GM18498 (cell line): ENCODE results near the gene TSPAN18.

Source experiments
- ATAC-seq: cut with Tn5 transposase; IDR thresholded peaks from one replicate; pipeline ENCODE4 v1.9.1; 2021; ENCODE audit warnings: mild to moderate bottlenecking, moderate library complexity; ENCODE audit not compliant: unreplicated experiment

Gene TSPAN18

DNA sequence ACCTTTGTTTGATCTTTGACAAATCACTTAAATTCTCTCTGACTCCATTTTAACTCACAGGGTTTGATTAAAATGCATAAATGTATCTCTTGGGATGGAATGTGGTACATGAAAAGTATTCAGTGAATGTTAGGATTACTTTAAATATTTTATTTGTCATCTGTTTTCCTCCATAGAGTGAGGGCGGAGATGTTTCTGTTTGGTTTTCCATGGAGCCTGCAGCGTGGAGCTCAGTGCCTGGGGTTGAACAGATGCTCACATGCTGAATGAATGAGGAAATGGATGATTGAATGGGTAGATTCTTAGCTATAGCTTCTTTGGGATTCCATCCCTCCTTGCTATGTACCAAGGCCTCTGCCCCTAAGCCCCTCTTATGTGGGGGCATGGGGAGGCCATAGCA is 10.0 kb downstream of the TSPAN18 start:
- no peak for ATAC-seq

DNA sequence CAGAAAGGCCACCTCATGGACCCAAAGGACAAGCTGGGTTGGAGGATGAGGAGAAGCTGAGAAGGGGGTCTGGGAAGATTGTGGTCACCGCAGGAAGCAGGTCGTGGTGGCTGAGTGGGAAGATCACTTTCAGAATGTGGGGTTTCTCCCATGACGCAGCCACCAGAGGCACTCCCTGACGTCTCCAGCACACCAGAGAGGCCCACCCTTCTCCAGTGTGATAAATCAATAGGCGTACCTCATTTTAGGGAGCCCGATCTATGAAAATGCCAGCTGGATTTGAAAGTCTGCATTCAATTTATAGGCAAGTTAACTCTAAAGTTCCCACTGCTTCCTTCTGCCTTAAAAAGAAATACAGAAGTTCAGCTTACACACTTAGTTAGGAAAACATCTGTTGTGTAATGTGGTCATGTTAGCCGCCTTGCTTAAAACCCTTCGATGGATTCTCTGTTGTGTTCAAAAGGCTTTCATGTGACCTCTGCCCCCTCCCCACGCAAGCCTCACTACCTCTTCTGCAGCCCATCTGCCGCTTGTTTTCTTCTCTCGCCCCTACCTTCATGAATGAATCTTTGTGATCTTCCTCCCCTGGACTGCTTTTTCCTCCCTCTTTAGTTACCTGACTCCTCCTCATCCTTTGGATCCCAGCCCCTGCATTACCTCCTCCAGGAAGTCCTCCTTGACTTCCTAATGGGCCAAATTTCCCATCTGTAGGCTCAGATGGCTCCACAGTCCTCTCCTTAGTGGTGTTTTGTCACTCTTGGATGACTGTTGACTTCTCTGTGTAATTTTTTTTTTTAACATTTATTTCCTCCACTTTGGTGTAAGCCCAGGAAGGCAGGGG is 10.7 kb downstream of the TSPAN18 start:
- ATAC-seq: no peak

DNA sequence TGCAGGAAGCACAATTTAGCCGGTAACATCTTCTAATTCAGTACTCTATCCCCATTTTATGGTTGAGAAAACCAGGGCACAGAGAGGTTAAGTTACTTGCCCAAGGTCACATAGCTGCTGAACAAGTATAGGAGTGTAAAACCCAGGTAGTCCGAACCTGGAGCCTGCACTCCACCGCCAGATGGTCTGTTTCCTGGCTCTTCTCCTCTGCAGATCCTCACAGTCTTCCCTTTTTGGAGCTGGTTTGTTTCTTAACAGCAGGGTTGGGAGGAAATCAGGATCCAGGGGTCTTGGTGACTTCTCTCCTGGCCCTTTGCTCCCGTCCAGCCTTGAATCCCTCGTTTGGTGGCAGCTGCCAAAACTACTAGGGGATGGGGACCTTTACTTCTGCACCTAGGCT is 12.0 kb downstream of the TSPAN18 start:
- no peak for ATAC-seq

DNA sequence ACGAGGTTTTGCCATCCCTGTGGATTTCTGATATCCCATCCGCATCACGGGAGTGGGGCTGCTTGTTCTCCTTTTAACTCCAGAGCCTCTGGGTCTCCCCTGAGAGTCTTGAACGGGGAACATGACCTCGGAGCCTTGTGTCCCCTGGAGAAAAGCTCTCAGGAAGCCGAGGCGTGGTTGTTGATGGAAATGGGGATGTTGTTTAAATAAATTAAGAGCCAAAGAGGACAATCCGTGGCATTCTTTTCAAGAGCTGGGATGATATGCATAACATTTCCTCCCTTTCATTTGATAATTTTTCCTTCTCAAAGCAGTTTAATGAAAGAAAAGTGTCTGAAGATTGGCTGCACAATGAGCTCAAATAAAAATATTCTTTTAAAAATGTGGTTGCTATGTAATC is 14.2 kb downstream of the TSPAN18 start:
- ATAC-seq: no peak

DNA sequence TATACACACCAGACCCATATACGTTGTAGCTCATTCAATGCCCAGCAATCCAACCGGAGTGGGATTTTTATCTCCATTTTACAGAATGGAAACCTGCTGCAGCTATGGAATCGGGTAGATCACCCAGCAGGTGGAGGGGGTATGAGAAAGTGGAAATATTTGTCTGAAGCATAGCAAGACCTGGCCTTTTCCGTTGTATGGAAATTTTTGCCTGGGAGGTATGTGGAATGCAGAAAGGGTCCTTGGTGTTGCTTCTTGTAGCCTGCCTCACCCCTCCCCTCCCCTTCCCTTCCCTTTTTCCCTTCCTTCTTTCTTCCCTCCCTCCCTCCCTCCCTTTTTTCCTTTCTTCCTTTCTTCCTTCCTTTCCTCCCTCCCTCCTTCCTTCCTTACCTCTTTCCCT is 15.2 kb downstream of the TSPAN18 start:
- ATAC-seq: no peak

DNA sequence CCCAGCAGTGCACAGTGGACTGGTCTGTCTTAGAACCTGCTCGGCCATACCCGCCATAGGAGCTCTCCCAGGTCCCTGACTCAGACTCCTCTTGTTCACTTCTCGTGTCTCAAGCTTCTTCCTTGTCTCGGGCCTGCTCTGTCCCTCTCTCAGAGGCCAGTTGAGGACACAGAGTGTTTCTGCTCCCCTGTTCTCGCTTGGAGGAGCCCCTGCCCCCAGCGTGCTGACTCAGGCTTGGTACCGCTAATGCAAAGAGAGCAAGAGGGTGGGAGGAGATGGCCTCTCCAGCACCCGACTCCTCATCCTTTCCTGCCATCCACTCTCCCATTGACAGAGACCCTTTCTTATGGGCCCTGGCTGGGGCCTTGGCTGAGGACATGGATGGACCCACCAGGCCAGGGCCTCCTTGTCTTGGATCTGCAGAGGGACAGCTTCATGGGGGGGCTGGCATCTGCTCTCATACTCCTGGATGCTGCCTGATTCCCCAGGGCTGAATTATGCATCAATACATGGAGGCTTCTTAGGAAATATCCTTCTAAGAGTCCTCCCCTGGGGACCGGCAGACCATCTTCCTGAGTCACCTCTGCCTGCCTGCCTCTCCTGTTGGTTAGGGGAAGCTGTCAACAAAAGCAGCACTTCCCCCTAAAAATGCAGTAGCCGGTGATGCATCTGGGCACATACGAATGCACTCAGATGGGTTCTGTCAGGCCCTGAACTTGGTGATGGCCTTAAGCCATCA is 15.9 kb downstream of the TSPAN18 start:
- no peak for ATAC-seq

DNA sequence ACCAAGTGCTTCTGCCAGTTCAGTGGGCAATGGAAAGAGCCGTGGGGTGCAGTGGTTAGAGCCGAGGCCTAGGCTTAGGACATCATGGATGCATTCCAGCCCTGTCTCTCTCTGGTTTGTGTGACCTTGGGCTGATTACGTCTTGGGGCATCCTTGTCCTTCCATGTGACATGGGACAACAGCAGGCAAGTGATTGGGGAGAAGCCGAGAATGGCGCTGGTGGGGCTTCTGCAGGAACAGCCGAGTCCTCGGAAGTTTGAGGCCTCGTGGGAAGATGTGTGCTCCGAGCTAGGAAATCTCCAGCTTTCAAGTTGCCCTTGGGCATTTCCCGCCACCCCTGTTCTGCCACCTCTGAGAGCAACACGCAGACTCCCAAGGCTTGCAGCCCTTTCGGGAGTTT is 16.6 kb downstream of the TSPAN18 start:
- no peak for ATAC-seq

DNA sequence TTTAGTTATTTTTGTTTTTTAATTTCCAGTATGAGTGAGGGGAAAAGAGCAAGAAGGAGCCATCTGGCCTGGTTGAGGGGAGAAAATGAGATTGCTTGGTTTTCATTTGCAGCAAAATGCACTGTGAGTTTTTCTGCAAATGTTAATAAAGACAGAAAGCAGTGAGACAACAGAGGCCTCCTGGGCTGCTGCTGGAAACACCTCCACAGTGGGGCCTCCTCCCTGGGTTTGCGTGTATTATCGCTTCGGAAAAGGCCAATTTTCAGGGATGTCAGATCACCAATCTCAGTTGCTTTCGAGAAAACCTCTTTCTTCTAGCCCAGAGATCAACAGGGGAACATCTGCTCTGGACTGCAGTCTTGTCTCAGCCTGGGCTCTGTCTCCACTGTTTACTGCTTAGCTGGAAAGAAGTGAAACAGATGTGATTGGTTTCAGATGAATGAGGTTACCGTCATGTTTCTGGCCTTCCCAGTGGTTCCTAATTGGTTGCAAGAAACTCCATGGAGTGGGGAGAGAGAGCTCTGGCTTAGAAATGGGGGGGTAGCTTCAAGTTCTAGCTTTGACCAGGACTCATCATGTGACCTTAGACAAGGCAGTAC is 17.3 kb downstream of the TSPAN18 start:
- no peak for ATAC-seq

DNA sequence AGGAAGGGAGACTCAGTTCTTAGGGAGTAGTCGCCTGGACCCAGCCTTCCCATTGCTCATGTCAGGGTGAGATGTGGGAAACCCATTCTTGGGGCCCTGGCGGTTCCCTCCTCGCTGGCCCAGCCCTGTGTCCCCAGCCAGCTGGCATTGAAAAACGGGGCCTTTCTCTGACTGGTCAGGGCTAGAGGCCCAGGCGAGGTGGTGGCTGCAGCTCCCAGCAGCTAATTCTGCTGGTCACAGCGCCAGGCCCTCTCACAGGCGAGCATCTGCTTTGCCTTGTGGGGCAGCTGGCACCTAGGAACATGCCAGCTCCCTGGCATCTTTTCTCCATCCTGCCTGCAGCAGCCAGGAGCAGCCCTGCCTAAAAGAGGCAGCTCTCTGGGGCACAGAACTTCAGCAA is 20.1 kb downstream of the TSPAN18 start:
- ATAC-seq: no peak

DNA sequence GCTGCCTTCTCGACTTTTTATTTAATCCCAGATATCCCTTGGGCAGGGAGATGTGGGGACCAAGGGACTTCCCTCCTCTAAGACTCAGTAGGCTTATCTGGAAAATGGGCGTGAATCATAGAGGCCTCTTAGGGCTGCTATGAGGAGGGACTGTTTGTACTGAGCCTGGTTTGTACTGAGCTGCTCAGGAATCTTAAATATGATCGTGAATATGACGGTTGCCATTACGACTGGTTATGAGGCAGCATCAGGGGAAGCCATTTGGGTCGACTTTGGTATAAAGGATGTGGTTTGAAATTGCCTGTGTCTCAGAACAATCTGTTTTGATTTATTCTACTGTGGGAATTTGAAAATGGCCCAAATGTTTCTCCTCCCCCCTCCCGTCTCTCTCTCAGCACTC is 20.6 kb downstream of the TSPAN18 start:
- ATAC-seq: no peak

DNA sequence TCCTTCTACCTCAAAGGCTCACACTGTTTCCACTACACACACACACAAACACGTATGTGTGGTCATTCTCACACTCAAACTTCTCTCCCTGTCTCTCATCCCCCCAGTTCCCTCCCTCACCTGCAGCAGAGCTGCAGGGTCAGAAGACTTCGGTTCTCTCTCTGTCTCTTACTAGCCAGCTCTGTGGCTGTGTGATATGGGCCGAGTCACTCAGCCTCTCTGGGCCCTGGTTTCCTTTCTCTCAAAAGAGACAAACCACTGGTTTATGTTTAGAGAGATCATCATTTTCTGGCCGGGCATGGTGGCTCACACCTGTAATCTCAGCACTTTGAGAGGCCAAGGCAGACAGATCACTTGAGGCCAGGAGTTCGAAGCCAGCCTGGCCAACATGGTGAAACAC is 21.1 kb downstream of the TSPAN18 start:
- ATAC-seq: no peak

DNA sequence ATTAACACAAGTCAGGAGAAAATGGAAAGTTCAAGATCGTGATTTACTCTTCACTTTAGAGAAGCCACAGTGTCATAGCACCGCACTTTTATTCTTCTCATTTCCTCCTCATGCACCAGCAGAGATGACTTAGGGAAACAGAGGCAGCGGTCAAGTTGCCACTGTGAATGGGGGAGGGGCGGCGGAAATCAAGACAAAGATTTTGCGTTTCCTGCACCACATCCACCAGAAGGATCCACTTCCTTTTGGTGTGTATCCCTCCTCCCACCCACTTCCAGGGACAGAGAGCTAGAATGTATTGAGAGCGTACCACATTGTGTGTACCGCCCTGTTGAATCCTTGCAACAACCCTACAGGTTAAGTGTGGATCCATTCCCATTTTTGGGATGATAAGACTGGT is 21.8 kb downstream of the TSPAN18 start:
- no peak for ATAC-seq

DNA sequence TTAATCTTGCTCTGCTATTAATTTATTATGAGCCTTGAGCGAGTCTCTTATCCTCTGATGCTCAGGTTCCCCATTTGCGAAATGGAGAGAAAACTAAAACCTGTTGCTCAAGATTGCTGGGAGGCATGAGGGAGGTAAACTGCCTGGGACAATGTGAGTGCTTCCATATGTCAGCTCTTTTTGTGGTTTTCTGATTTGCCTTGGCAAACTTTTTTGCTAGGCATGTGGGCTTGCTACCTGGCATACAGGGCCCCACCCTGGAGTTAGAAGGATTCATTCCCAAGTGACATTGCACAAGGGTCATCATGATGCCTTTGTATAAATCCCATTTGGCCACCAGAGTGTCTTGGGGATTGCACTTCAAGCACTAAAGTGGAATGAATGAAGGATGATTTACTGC is 22.4 kb downstream of the TSPAN18 start:
- ATAC-seq: no peak

DNA sequence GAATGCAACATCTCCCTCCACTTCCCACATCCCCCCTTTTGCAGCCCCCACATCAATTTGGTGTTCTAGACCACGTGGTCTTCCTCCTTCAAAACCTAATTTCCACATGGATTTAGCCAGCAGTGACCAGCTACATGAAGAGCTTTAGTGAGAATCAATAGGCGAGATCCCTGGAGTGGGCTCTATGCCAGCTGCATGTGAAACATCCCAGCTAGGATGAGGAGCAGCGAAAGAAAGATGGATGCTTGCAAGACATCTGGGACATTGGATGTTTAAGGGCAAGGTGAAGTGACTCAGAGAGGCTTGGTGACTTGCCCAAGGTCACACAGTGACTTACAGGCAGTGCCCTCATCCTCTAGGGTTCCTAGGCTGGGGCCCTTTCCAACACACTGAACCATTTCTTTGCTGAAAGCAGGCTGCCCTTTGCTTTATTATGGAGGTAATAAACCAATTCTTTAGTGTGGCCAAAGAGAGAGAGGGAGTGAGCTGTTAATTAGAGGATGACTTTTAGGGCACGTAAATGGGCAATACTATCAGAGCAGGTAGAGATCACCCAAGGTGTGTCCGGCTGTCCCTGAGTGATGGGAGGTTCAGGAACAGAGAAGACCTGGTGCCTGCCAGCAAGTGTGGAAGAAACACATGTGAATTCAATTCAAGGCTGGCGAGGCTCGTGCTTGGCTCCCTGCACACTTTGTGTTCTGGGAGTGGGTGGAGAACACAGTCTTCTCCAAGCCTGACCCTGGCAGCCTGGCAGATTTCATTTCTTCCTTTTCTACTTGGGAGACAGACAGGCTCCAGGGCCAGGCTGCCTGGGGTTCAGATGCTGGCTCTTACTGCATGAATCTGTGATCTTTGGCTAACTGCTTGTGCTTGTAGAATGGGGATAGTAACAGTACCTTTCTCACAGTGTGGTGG is 24.0 kb downstream of the TSPAN18 start:
- ATAC-seq: no peak

DNA sequence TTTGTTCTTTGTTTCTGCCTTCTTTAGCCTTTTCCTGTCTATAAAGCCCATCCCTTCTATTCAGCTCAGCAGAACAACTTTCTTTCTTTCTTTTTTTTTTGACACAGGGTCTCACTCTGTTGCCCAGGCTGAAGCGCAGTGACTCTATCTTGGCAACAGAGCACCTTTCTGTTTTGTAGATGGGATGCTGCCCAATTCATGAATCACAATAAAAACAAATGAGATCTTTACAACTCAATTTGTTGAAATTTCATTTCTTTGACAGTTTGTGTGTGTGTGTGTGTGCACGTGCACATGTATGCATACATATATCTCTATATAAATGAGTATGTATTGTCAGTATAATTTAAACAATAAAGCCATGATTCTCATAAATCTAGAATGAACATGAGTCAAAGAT is 25.5 kb downstream of the TSPAN18 start:
- no peak for ATAC-seq

DNA sequence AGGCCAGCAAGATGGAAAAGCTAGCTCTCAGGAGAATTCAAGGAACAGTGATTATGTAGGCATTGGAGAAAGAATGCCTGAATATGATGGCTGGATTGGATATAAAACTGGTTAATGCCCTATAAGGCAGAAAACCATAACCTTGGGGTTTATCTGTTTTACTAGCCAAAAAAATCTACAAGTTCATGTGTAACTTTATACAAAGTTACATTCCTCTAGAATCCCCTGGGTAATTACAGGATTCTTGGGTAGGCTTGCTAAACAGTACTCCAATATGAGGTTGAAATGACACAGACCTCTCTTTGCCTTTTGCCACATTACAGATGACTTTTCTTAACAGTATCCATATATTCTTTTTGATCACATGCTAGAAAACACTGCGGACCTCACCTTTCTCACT is 26.0 kb downstream of the TSPAN18 start:
- no peak for ATAC-seq

DNA sequence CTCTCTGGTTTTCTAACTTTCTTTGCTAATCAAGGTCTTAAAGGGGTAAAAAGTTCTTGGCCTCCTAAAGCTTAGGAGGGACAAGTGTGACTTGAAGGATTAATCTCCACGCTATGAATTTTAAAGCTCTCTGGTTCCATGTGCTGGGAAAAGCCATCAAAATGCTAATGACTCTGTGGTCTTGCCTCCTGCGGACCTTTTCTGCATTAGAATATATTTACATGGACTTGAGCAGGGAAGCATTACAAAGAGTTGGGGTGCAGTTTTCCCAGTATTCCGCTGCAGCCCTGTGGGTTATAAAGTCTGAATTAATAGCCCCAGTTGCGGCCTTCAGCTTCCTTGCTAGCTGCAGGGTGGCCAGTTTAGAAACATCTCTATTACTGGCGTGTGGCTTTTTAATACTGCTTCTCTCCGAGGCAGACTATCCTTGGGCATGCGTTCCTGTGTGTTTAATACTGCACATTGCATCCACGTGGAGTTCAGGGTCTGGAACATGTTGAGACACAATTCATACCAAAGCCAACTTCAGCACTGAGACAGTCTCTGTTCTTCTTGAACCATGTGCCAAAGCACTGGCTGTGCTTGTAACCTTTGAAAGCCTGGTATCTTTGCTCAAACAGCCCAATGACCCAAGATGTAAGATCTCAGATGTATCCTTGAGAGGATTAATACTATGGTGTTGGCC is 27.3 kb downstream of the TSPAN18 start:
- ATAC-seq: no peak

DNA sequence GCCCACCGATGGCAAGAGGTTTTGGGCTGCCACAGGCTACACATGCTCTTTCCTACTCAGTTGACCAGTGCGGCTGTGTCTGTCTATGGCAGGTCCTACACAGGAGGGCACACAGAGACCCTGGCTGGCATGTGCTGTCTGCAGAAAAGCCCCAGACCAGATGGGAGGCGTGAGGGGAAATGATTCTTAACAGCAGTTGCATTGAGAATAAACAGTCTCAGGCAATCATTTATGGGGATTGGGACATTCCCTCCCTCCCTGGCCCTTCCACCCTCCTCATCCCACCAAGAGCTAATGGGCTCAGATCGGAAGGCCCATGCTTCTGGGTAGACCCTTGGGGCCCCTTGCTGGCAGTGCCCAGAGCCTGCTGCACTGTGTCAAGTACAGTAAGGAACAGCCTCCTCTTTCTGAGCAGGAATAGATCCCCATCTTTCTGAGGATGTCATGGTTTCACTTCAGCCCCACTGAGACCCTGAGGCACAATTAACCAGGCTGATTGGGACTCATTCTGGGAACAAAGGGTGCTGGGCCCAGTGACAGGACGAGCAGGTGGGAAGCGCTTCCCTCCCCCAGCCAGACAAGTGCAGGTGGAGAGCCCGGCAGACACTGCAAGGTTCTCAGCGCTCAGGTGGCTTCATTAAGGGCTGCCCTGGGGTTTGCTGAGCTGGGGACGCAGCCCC is 28.3 kb downstream of the TSPAN18 start:
- no peak for ATAC-seq

DNA sequence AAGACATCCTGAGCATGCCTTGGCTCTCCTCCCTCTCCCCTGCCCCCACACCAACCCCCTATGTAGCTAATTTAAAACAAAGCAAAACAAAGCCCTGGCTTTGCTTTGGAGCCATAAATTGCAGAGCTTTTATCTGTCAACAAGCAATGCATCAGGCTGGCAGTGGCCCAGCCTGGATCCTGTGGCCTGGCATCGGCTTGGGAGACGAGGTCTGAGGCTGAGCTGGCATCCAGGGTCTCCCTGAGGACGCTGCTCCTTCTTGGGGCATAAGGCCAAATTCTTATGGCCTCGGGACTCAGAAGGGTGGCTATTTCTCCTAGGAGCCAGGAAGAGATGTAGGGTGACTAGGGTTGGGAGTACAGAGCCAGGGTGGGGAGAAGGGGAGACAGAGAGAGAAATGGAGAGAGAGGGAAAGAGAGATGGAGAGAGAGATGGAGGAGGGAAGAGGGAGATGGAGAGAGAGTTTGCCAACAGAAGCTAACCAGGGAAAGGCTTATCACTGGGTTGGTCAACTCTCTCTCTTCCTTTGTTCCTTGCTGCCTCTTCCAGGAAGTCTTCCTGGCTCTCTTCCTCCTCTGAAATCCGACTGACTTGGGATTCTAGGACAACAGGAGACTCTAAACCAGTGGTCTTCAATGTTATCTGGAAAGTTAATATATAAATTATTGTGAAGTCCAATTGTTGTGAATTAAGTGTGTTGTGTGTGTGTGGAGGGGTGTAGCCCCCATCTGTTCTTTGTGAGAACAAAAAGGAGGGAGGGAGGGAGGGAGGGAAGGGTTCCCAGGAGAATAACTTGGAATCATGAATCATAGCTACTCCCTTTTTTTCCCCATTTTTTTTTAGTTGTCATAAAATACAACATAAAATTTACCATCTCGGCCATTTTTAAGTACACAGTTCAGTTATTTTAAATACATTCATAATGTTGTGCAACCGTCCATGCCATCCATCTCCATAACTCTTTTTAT is 29.1 kb downstream of the TSPAN18 start:
- no peak for ATAC-seq
